B cell (primary cell): ENCODE results near the gene FOXA3. TPM values are rescaled to one million over a fixed set of nuclear protein-coding genes. Genes with fewer than 3 reads are reported as not detected.

Source experiments
- ATAC-seq: fragments of 200-7000 bp; cut with Tn5 transposase; one replicate; pipeline ENCODE4 v1.10.0; 2021; ENCODE audit warnings: low read depth, mild to moderate bottlenecking, moderate number of reproducible peaks, moderate library complexity
- CTCF ChIA-PET: fragments of 350-600 bp; sonication (Branson Sonifier 250); formaldehyde crosslinking; loops from one replicate; lab custom pipeline; 2021; ENCODE audit warnings: antibody characterized with exemption, inconsistent platforms; lab: Charles Lee
- POLR2A ChIA-PET: fragments of 350-600 bp; sonication (Branson Sonifier 250); formaldehyde crosslinking; loops from one replicate; lab custom pipeline; 2021; ENCODE audit warnings: antibody characterized with exemption; lab: Charles Lee
- DNase-seq: peaks from one replicate; pipeline ENCODE4 v3.0.0; 2013
- H2AFZ ChIP-seq: 2 replicates; pipeline ENCODE4 v1.6.1; 2012; ENCODE audit warnings: mild to moderate bottlenecking, low read depth, low read length; ENCODE audit not compliant: insufficient read depth, poor library complexity, severe bottlenecking
- H3K27ac ChIP-seq, 2 donors: 1 replicate in 1 of 2; 2 replicates in 1 of 2; pipeline ENCODE4 v1.5.1; 2012 to 2013; ENCODE audit warnings: low read length in 2 of 2, mild to moderate bottlenecking in 2 of 2, moderate library complexity in 1 of 2
- H3K27me3 ChIP-seq, 4 experiments: fragments of 200-600 bp in 1 of 4; sonication (generic) in 1 of 4; replicated peaks in 1 of 4; 1 replicate in 2 of 4; 2 replicates in 2 of 4; pipeline versions ENCODE4 v1.6.1 to v1.7.0; 2013 to 2016; ENCODE audit warnings: low read length in 3 of 4, mild to moderate bottlenecking in 2 of 4, mixed read lengths in 1 of 4, moderate library complexity in 1 of 4; ENCODE audit not compliant: insufficient read depth in 4 of 4, control insufficient read depth in 3 of 4; ENCODE audit errors: control extremely low read depth in 1 of 4
- H3K36me3 ChIP-seq, 2 experiments: replicated peaks in 1 of 2; 1 replicate in 1 of 2; 2 replicates in 1 of 2; pipeline versions ENCODE4 v1.6.1 to v1.7.1; 2013; ENCODE audit warnings: low read length in 1 of 2; ENCODE audit not compliant: insufficient read depth in 2 of 2, control insufficient read depth in 1 of 2; ENCODE audit errors: control extremely low read depth in 1 of 2, extremely low read depth in 1 of 2
- H3K4me1 ChIP-seq, 2 donors: fragments of 200-600 bp in 1 of 2; sonication (generic) in 1 of 2; 1 replicate in 1 of 2; 2 replicates in 1 of 2; pipeline versions ENCODE4 v1.5.1 to v1.6.1; 2013 to 2017; ENCODE audit warnings: low read length in 2 of 2; ENCODE audit not compliant: control insufficient read depth in 2 of 2, insufficient read depth in 2 of 2
- H3K4me2 ChIP-seq: replicated peaks from 2 replicates; pipeline ENCODE3; 2012; ENCODE audit warnings: mild to moderate bottlenecking, low read depth, low read length; ENCODE audit not compliant: poor library complexity, severe bottlenecking
- H3K4me3 ChIP-seq, 5 experiments: fragments of 200-600 bp in 1 of 5; sonication (generic) in 1 of 5; 1 replicate in 3 of 5; 2 replicates in 2 of 5; pipeline versions ENCODE4 v1.5.1 to v1.7.0; 2011 to 2016; ENCODE audit warnings: low read length in 4 of 5, mild to moderate bottlenecking in 4 of 5, low read depth in 2 of 5, control low read depth in 1 of 5, moderate library complexity in 1 of 5; ENCODE audit not compliant: insufficient read depth in 1 of 5; ENCODE audit errors: control extremely low read depth in 1 of 5, extremely low read depth in 1 of 5
- H3K79me2 ChIP-seq: fragments of 200-600 bp; sonication (generic); one replicate; pipeline ENCODE4 v1.6.0; 2016; ENCODE audit warnings: low read length; ENCODE audit not compliant: control insufficient read depth, insufficient read depth
- H3K9ac ChIP-seq: fragments of 200-600 bp; sonication (generic); 2 replicates; pipeline ENCODE4 v1.6.1; 2017; ENCODE audit warnings: mild to moderate bottlenecking, low read length, moderate library complexity
- H3K9me3 ChIP-seq, 3 donors: one replicate each; pipeline versions ENCODE4 v1.6.1 to v1.7.1; 2013; ENCODE audit warnings: low read length in 2 of 3; ENCODE audit not compliant: control insufficient read depth in 2 of 3, insufficient read depth in 1 of 3; ENCODE audit errors: control extremely low read depth in 1 of 3
- H4K20me1 ChIP-seq: 2 replicates; pipeline ENCODE4 v1.6.0; 2012; ENCODE audit warnings: mild to moderate bottlenecking, low read length; ENCODE audit not compliant: insufficient read depth, control insufficient read depth, poor library complexity, severe bottlenecking
- H3K27ac Mint-ChIP-seq: one replicate; pipeline ENCODE4 v1.8.0; 2021; ENCODE audit warnings: mixed read lengths
- H3K27me3 Mint-ChIP-seq: one replicate; pipeline ENCODE4 v1.8.0; 2021; ENCODE audit warnings: mixed read lengths
- H3K4me1 Mint-ChIP-seq: one replicate; pipeline ENCODE4 v1.8.0; 2021; ENCODE audit warnings: mixed read lengths
- H3K4me3 Mint-ChIP-seq: one replicate; pipeline ENCODE4 v1.8.0; 2021; ENCODE audit warnings: mixed read lengths
- H3K9me3 Mint-ChIP-seq: one replicate; pipeline ENCODE4 v1.8.0; 2022; ENCODE audit warnings: mixed read lengths; ENCODE audit not compliant: insufficient read depth
- CTCF ChIP-seq: fragments of 200-600 bp; IDR thresholded peaks from one replicate; pipeline ENCODE4 v1.8.0; 2022; ENCODE audit warnings: antibody characterized with exemption, mild to moderate bottlenecking
- EZH2 ChIP-seq: IDR thresholded peaks from 2 replicates; pipeline ENCODE4 v1.6.1; 2012; ENCODE audit warnings: borderline replicate concordance, low read depth, mild to moderate bottlenecking, moderate library complexity, low read length; ENCODE audit not compliant: insufficient read depth, poor library complexity, severe bottlenecking
- WGBS: methylation state at CpG from one replicate; pipeline ENCODE4 v1.1.5; 2013; ENCODE audit warnings: missing lambda C conversion rate; ENCODE audit not compliant: insufficient coverage; 5-methylcytosine and 5-hydroxymethylcytosine counted together
- intact Hi-C: fragments of 100-400 bp; cut with micrococcal nuclease; formaldehyde crosslinking; loops from one replicate; pipeline ENCODE4 v1.10.0; 2022
- polyA plus RNA-seq: library from polyadenylated mRNA; depleted of rRNA; stranded (reverse); fragments of >200 nt; gene quantifications from 2 replicates; pipeline ENCODE4 v1.2.3, GENCODE V29; 2012
- total RNA-seq, 2 donors: library from RNA; stranded (reverse); fragments of 120-200 nt in 1 of 2; gene quantifications; 1 replicate in 1 of 2; 2 replicates in 1 of 2; pipeline versions ENCODE4 v1.2.3 to v1.2.4, GENCODE V29; 2013 to 2022

The FOXA3 gene
- total and polyA plus RNA-seq, 2 donors (not counting 1 experiment from before 2014, with no cell fraction given) = not detected

DNA sequence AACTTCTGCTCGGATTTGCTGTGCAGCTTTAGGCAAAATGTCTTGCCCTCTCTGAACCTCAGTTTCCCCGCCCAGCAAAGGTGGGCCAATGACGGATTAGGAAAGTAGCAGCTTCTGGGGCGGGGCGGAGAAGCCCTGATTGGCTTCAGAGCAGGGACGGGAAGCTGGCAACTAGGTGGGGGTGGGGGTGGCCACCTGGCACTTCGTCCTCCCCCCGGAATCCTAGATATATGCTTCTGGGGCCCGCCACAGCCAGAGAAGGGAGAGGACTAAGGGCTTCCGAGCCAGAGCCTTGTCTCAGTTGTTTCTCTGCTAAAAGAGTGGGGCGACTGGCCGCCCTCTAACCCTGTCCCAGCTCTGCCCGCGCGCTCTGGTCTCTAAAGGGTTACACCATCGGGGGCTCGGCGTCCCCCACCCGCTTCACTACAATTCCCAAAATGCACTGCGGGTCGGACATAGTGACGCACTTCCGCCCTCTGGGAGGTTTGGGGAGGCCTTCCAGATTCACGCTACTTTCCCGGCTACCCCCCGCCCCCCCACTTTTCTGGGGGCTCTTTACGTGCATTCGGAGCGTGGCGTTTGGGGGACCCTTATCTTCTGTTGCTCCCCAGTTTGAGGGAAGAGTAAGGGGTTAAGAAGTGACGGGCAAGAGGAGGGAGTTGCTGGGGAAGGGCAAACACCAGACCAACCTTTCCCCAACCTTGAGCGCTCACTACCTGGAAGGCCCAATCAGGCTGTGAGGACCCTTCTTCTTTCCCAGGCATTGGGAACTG, 22.5 kb downstream of the FOXA3 start:
- peak overlapping the region; percentile 68 to 86 (median 78) for H3K4me3 ChIP-seq
- H3K4me1 ChIP-seq = peaks cover 24 to 39% of the 10 kb centered on the region in 2 donors
- peaks cover 29% of the 10 kb centered on the region for H3K79me2 ChIP-seq
- peak overlapping the region; percentile 83 to 90 for H3K27ac ChIP-seq
- peak overlapping the region; percentile 95 for H3K4me3 Mint-ChIP-seq
- POLR2A ChIA-PET = interaction anchor here (1.0 to 2.9 kb wide), 4 partner anchors 16 to 1386 kb away, joined by 4 to 33 read pairs (median 6); partner anchors contain the start of genes MYPOP, SIX5, SYMPK and ZNF180
- intact Hi-C loops = loop anchor here (1.0 to 5.0 kb wide), 7 partner anchors 16 to 379 kb away; partner anchors contain the start of genes CCDC61, MYPOP, OPA3 and SIX5
- H3K4me1 Mint-ChIP-seq = peaks cover 28% of the 10 kb centered on the region
- CTCF ChIA-PET = interaction anchor here (0.6 to 3.4 kb wide), 7 partner anchors 23 to 835 kb away, joined by 3 to 24 read pairs (median 3); partner anchors contain the start of genes FOXA3, QPCTL and SYMPK
- H3K27me3 Mint-ChIP-seq = no peaks in the 10 kb centered on the region
- peak overlapping the region; percentile 97 for H3K4me2 ChIP-seq
- TF ChIP-seq CTCF (no peak), EZH2 (no peak)
- peaks cover 0 to 5% of the 10 kb centered on the region in 2 experiments for H3K36me3 ChIP-seq
- H3K9ac ChIP-seq = peak overlapping the region; percentile 74
- peak overlapping the region; percentile 94 for H3K27ac Mint-ChIP-seq
- H4K20me1 ChIP-seq = peaks cover 39% of the 10 kb centered on the region
- DNase-seq (peak; percentile 94), ATAC-seq (peak; percentile 68)
- WGBS = under 1% methylated on average over 16 of the region's 32 CpGs
- peaks cover 0 to 2% (median 0%) of the 10 kb centered on the region in 3 donors for H3K9me3 ChIP-seq
- no peaks in the 10 kb centered on the region for H3K9me3 Mint-ChIP-seq
- peak overlapping the region; percentile 90 for H2AFZ ChIP-seq
- no peaks in the 10 kb centered on the region for H3K27me3 ChIP-seq
